Astrocyte of the spinal cord (primary cell): ENCODE data around the gene UGT1A4.

ENCODE experiments used
- DNase-seq: peaks from one replicate; pipeline ENCODE4 v3.0.0; 2011; ENCODE audit warnings: low read depth, low spot score
- H3K4me3 ChIP-seq: 2 replicates; pipeline ENCODE4 v1.5.1; 2011; ENCODE audit warnings: low read depth, mild to moderate bottlenecking, low read length, moderate library complexity
- in situ Hi-C: cut with HindIII; loops from 2 replicates; pipeline ENCODE4 v1.10.0; 2017; ENCODE audit warnings: low sequenced_read_pairs
- TF ChIP-seq, protein P1 (sequence below): IDR thresholded peaks from 2 replicates; pipeline ENCODE4 v1.5.1; 2012; ENCODE audit warnings: low read depth, mild to moderate bottlenecking, low read length, inconsistent platforms

UGT1A4 gene

DNA sequence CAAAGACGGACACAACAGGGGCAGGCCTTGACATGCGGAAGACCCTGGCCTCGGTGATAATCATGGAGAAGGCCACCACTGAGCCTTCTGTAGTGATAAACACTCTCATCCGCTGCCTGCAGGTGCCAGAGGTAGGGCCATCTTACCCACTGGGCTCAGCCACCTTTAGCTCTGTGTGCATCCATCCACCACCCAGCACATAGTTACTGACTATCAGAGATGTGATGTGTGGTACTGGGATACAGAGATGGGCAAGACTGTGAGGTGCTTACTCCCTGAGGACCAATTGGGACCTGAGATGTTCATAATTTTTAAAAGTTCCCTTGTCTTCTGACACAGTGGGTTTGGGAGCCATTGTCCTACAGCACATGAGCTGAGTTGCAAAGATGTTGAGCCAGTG is 61.2 kb downstream of the UGT1A4 start:
- no peak for DNase-seq
- H3K4me3 ChIP-seq, result no peak overlapping the region
- TF ChIP-seq, protein P1, sequence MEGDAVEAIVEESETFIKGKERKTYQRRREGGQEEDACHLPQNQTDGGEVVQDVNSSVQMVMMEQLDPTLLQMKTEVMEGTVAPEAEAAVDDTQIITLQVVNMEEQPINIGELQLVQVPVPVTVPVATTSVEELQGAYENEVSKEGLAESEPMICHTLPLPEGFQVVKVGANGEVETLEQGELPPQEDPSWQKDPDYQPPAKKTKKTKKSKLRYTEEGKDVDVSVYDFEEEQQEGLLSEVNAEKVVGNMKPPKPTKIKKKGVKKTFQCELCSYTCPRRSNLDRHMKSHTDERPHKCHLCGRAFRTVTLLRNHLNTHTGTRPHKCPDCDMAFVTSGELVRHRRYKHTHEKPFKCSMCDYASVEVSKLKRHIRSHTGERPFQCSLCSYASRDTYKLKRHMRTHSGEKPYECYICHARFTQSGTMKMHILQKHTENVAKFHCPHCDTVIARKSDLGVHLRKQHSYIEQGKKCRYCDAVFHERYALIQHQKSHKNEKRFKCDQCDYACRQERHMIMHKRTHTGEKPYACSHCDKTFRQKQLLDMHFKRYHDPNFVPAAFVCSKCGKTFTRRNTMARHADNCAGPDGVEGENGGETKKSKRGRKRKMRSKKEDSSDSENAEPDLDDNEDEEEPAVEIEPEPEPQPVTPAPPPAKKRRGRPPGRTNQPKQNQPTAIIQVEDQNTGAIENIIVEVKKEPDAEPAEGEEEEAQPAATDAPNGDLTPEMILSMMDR, result no peak
- in situ Hi-C loops, result no loop called here

DNA sequence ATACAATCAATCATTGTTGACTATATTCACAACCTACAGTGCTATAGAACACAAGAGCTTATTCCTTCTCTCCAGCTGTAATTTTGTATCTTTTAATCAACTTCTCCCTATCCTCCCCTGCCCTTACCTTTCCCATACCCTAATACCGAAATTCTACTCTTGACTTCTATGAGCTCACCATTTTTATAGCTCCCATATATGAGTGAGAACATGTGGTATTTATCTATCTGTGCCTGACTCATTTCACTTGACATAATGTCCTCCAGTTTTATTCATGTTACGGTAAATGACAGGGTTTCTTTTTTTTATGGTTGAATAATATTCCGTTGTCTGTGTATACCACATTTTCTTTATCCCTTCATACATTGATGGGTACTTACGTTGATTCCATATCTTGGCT is 62.2 kb downstream of the UGT1A4 start:
- TF ChIP-seq, protein P1, result no peak
- DNase-seq, result no peak
- in situ Hi-C loops, result no loop called here
- H3K4me3 ChIP-seq, result no peak overlapping the region

DNA sequence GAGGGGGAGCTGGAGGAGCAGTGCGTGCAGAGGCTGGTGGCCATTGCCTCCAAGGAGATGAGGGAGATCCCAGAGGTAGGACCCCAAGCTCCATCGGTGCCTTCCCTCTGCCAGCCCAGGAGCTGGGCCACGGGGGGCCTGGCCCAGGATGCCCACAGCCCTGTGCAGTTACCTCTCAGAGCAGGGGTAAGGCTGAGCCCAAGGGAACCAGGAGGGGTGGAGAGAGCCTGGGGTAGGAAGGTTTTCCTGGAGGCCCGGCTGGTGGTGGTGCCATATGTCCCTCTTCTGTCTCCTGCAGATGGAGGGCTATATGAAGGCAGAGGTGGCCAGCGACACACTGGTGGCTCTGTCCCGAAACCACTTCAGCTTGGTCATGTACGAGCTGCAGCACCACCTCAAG is 71.0 kb downstream of the UGT1A4 start:
- in situ Hi-C loops, result no loop called here
- no peak overlapping the region for H3K4me3 ChIP-seq
- TF ChIP-seq, protein P1, result no peak
- DNase-seq, result no peak

DNA sequence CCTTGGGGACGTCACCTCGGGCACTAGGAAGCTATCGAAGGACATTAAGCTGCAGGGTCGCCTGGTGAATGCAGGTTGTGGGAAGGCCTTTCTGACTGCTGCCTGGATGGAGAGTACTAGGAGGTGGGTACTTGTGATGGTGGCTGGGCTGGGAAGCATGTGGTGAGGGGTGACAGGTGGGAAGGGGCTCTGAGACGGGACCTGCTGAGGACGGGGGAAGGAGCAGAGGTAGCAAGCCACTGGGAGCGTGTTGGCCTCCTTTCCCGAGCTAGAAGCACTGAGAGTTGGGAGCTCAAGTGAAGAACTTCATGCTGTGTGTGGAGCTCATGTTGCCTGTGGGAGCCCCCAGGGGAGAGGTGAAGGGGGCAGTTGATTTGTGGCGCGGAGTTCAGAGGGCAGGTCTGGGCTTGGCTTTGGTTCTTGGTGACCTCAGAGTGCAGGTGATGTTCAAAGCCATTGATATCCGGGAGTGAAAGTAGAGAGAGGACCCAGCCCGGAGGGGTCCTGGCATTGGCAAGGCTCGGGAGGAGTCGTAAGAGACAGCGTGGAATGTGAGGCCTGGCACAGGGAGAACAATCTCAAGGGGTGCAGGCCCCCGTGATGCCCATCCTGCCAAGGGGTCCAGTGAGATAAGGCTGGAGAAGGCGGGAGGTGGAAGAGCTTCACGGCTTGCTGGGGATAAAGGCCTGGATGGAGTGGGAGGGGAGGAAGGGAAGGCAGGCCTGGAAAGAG is 72.8 kb downstream of the UGT1A4 start:
- in situ Hi-C loops, result no loop called here
- no peak overlapping the region for H3K4me3 ChIP-seq
- DNase-seq, result no peak
- TF ChIP-seq, protein P1, result no peak

DNA sequence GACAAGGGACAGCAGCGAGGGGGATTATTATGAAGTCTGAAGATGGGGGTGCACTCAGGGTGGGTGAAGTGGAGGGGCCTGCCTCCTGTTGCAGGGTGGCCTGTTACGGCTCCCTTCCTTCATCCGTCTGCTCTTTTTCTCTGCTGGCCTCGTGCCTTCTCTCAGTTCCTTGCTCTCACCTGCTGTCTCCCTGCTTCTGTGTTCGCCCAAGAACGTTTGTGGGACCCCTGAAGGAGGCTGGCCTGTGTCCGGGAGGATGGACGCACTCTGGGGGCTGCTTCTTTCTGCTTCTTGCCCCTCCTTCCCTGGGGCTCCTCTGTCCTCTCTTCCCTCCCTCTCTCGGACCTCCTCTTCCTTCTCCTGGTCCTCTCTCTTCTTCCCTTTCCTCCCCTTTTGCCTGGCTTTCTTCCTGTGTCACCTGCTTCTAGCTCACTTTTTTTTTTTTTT is 73.4 kb downstream of the UGT1A4 start:
- H3K4me3 ChIP-seq, result no peak overlapping the region
- in situ Hi-C loops, result no loop called here
- DNase-seq, result no peak
- TF ChIP-seq, protein P1, result no peak

DNA sequence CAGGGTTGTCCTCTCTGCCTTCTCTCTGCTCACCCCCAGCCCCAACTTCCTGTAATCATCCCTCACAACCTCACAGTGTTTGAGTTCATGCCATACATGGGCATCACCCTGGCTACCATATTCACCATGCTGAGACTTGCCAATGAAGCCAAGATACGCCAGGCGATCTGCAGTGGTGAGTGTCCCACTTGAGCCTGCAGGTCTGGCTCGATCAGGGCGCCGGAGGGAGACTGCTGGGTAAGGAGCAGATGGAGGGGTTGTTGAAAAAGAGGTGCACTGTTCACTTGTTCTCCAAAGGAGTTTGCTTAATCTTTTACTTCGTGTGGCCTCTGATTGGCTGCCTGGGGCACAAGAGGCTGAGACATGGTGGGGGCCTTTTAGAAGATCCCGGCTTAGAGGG is 74.2 kb downstream of the UGT1A4 start:
- H3K4me3 ChIP-seq, result no peak overlapping the region
- TF ChIP-seq, protein P1, result no peak
- no peak for DNase-seq
- in situ Hi-C loops, result no loop called here
